NCI-H1436 treated with DMSO at 0.1 percent for 48 hours (cell line): Measurements from ENCODE around the gene PTGIS.

ENCODE experiments used
- DNase-seq: peaks from one replicate; lab custom pipeline; 2025; lab: John Stamatoyannopoulos, UW

Gene PTGIS

DNA sequence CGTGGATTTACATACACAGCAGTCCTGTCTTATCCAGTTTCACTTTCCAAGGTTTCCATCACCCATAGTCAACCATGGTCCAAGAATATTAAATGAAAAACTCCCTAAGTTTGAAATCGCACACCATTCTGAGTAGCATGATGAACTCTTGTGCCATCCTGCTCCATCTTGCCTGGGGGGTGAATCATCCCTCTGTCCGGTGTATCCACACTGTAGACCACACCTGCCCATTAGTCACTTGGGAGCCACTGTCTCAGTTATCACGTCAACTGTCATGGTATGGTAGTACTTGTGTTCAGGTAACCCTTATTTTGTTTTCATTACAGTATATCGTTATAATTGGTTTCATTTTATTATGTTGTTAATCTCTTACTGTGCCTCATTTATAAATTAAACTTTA is 38.5 kb downstream of the PTGIS start:
- DNase-seq: no peak

DNA sequence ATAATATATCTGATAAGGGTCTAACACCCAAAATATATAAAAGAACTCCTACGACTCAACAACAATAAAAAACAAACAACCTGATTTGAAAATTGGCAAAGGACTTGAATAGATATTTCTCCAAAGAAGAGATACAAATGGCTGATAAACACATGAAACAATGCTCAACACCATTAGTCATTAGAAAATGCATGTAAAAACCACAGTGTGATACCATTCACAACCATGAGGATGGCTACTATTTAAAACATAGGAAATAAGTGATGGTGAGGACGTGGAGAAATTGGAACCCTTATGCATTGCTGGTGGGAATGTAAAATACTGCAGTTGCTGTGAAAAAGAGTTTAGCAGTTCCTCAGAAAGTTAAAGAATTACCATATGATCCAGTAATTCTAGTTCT is 41.4 kb downstream of the PTGIS start:
- DNase-seq: no peak

DNA sequence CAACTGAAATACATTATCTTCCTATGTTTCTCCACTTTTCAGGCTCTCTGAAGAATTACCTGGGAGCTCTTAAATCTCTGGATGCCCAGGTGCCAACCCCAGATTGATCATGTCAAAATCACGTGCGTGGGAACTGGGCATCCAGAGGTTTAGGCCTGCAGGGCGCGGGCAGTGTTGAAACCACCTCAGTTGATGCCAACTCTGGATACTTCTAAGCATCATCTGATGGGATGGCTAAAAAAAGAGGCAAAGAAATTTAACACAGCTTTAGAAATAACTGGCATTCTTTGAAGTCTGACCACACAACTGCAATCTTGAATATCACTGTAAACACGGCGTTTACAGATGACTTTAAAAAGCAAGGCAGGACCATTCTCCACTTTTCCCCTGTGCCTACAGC is 41.9 kb downstream of the PTGIS start:
- DNase-seq: no peak

DNA sequence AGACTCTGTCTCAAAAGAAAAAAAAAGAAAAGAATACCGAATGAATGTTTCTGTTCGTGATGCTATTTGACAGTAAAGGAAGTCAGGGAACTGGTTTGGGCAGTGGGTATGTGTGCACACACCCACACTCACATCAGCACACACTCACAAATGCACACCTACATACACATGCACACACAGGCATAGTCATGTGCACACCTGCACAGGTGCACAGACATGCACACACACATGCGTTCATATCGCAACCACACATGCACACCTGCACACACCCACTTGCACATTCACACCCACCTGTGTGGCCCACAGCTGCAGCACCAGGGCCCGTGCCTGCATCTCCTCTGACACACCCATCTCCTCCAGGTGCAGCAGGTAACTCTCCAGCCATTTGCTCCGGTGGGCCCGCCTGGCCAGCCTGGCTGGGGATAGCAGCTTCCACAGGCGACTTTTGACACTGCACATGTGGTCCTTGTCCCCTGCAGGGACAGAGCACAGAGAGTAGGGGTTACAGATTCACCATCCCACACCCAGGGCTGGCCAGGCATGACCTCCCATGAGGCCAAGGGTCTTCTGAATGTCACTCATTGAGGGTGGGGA is 44.1 kb downstream of the PTGIS start:
- DNase-seq: no peak

DNA sequence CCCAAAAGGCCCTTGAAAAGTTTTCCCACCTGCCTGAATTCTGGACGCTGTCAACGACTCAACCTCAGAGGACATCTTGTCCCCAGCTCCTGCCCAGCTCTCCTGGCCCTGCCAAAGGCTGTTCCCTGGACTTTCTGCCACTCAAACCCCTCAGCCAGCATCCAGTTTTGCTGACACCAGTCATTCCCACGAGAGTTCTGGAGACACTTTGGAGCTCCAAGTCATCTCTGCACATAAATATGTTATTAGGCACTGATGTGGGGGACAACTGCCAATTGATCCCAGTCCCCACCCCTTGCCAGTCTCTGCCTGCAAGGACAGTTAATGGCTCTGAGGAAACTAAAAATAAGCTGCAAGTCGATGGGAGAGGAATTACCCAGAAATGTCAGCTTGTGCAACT is 46.6 kb downstream of the PTGIS start:
- no peak for DNase-seq

DNA sequence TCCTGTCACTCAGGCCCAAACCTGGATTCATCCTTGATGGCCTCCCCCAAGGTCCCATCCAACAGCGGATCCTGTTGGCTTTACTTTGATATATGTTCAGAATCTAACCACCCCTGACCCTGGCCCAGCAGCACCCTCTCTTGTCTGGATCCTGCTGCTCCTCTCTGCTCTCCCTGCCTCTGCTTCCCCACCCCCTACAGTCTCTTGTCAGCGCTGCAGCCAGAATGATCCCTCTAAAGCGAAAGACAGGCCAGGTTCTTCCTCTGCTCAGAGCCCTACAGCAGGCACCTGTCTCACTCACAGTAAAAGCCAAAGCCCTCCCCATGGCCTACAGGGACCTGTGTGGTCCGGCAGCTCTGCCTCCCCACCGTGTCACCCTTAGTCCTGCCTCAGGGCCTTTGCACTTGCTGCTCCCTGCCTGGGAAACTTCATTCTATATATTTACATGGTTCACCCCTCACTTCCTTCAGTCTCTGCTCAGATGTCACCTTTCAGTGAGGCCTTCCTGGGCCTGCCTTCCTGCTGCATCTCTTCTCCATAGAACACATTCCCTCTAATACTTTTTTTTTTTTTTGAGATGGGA is 48.1 kb downstream of the PTGIS start:
- no peak for DNase-seq

DNA sequence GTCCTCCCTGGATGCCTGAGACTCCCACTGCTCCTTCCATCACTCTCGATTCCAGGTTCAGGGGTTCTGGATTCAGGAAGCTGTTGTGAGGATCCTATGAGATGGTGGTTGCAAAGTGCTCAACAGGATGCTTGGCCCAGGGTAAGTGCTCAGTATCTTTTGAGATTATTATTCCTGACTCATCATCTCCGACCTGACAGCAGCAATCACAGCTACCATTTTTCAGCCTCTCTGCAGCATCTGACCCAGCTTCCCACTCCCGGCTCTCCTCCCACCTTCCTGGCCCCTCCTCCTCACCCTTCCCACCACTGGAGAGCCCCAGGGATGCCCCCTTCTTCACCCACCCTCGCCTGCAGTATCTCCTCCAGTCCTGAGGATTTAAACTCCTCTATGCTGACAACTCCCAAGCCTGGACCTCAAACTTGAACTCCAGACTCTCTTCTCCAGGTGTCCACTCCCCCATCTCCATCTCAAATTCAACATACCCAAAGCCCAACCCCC is 48.7 kb downstream of the PTGIS start:
- no peak for DNase-seq

DNA sequence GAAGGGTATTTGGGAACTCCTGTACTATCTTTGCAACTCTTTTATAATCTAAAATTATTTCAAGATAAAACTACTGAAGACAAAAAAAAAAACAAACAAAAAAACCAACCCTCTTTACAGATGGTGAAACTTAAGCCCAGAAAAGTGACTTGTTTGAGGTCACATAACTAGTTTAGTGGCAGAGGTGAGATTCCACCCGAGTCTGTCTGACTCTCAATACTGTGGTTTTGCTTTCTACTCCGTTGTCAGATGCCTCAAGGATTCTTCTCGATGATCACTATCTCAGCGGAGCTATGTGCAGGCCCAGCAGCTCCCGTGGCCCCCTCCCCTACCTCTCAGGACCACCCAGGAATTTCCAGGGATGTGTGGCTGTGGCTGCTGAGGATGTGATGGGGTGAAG is 49.4 kb downstream of the PTGIS start:
- no peak for DNase-seq

DNA sequence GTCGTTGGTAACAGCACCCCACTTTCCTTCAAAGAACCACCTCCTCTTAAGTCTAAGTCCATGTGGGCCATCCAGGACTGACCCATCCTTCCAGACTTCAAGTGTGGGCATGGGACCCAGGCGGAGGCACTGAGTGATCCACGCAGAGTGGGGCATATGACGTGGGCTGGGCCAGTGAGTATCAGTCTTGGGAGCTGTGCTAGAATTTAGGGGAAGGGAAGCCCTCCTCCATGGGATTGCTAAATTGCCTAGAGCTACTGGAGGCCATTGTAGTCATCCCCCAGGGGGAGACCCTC is 50.2 kb downstream of the PTGIS start:
- DNase-seq: no peak

DNA sequence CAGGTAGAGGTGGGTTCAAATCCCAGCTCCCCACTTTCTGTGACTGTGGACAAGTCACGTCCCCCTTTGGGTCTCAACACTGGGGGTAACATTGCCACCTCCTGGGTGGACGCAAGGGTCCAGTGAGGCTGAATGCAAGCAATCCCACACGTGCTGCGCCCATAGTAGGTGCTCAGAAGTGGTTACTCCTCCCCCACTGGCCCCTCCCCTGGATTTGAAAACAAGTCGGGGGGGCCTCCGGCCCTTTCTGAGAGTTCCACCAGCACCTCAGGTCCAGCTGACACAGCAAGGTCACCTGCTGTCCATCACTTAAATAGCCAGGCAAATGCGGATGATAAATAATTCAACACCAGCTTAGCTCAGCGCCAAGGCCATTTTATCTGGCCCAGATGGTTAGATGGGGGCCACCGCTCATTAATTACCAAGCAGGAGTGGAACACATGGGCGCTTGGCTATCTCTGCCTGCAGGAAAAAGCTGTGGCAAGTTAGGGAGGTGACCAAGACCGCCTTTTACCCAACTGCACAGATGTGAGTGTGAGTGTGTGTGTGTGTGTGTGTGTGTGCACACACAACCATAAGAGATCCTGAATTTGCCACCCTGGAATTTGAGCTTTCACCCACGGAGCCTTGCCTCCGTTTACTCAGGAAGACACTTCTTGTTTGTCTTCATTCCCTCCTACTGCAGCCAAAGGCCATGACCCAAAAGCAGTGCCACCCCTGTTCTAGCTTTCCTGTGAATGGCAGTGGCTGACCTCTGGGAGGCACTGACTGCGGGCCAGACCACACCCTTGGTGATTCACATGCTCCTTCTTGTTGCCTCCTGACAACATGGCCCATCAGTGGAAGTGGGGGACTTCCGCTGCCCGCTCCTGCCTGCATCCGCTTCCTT is 50.8 kb downstream of the PTGIS start:
- no peak for DNase-seq

DNA sequence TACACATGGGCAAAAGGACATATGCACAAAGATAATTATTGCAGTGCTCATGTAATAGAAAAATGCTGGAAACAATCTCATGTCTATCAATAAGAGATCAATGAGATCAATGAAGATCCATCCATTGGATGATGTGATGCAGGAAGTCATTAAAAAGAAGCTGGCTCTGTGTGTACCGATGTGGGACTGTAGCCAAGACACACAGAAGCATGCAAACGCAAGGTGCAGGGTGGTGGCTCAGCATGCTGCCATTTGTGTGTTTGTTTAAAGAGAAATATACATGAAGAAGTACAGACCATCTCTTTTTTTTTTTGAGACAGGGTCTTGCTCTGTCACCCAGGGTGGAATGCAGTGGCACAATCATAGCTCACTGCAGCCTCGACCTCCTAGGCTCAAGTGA is 52.4 kb downstream of the PTGIS start:
- DNase-seq: no peak

DNA sequence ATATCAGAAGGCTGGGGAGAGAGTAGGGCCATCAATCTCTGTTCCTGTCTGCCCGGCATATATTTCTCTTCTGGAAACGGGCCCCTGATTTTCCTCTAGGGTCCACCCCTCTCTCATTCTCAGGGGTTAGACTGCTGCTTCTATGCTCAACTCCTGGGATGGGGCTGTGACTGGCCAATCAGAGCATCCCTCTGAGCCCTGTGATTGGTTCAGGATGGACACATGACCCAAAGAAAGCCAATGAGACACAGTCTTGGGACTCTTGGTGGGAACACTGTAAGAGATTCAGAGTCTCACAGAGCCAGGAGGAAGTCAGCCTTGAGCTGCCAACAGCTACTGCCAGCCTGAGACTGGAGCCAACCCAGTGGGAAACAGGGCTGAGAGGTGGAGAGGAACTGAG is 54.4 kb downstream of the PTGIS start:
- DNase-seq: no peak

DNA sequence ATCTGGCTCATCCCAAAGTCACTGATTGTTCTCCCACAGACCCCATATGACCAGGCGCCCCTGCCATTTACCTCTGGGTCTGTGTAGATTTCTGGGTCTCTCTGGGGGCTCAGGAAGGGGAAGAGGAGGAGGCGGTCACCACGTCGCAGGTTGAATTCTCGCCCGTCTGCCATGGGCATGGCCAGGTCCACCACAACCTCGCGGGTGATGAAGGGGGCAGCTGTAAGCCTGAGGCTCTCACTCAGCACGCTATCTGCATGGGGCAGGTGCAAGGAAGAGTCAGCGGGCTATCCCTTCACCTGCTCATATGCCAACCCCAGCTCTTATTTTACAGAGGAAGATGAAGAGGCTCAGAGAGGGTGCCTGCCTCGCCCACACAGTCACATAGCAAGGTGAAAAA is 54.9 kb downstream of the PTGIS start:
- no peak for DNase-seq

DNA sequence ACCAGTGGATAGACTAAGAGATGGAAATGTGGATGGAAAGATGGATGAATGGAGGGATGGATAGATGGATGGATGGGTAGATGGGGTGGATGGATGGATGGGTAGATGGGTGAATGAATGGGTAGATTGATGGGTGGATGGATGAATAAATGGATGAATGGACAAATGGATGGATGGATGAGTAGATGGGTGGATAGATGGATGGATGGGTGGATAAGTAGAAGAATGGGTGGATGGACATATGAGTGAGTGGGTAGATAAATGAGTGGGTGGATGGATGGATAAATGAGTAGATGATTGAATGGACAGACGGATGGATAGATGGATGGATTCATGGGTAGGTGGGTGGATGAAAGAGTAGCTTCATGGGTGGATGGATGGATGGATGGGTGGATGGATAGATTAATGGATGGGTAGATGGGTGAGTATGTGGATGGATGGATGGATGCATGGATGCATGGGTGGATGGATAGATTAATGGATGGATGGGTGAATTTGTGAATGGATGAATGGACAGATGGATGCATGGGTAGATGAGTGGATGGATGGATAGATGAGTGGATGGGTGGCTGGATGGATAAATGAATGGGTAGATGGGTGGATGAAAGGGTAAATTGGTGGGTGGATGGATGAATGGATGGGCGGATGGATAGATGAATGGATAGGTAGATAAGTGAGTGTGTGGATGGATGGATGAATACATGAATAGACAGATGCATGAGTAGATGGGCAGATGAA is 56.0 kb downstream of the PTGIS start:
- no peak for DNase-seq

DNA sequence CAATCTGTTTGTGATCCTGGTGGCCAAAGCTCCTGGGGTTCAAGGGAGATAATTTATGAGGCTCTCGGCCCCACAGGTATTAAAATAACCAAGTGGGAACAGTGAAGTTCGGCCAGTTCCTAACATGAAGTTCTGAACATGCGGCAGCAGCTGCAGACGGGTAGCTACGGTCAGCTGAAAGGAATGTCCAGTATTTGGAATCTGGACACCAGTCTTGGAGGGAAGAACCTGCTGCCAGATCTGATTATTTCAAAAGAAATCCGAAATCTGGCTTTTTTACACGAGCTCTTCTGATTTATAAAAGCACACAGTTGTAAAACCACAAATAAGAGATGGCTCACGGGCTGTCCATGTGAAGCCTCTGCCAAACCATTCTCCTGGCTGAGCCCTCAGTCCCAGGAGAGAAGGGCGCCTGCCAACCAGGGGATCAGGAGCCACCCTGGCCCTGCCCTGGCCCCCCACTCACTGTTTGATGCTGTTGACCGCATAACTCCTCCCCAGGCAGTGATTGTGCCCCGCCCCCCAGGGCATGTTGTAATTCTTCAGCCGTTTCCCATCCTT is 57.3 kb downstream of the PTGIS start:
- DNase-seq: no peak

DNA sequence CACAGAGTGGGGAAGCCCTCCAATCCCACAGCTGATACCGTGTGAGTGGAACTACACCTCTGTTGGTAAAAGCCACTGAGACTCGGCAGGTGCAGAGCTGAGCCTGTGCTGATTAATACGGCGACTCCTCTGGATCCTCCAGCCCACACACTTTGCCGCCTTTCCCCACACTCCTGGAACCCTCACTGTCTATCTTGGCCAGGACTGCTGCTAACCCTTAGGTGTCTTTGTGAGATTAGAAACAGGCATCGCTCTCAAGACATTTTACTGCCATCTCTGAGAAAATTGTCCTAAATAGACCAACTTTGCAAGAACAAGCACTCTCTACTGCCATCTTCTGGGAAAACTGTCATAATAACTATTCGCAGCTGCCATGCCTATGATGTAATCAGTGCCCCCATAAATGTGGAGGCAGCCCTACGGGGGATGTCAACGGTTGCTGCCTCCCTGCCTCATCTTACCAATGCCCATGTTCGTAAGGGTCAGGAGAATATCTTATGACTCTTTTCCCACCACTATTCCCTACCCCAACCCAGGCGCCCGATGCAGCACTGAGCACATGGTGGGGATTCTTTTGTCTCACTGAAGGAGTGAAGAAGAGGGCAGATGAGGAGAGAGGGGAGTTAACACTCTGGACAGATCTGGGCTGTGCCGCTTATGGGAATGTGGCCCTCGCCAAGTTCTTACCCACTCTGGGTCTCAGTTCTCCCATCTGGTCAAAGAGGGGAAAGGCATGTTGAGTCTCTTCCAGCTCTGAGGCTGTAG is 59.3 kb downstream of the PTGIS start:
- no peak for DNase-seq

DNA sequence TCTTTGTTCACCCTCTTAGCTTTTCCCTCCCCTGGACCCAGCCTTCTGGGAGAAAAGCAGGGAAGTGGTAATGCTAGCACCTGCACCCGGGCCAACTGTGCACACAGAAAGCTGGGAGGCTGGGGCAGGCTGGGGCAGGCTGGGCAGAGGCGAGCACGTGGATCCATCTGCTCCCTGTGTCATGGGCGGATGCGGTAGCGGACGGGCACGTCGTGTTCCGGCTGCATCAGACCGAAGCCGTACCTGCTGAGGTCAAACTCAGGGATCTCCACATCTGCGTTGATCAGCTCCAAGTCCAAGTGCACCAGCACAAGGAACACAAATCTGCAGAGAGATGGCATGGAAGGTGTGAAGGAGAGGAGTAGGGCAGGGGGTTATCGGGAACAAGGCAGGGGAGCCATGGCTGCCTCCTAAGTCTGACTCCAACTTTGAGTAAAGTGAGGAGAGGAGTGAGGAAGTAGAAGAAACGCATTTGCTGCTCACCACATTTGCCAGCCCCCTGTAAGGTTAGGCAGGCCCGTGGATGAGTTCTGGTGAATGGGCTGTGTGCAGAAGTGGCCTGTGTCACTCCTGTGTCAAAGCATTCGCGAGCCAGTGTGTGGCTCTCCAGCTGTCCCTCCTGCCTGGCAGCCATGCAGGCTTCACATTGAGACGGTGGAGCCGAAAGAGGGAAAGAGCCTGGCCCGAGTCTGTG is 60.0 kb downstream of the PTGIS start:
- no peak for DNase-seq

DNA sequence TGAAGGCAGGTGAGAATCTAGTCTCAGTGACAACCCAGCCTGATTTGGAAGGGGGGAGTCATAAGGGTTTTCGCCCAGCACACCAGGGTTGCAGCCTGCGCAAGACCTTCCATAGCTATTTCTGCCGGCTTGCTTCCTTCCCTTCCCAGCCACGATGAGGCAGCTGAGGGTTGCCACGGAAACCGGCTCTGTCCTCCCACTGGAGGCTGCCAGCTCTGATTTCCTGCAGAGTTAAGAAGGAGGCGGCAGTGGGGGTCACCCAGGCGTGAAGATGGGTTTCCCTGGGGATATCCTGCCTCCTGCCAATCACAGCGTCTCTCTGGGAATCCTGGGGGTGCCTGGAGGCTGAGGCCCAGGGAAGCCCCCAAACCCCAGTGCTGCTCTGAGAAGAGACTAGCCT is 62.4 kb downstream of the PTGIS start:
- DNase-seq: no peak

DNA sequence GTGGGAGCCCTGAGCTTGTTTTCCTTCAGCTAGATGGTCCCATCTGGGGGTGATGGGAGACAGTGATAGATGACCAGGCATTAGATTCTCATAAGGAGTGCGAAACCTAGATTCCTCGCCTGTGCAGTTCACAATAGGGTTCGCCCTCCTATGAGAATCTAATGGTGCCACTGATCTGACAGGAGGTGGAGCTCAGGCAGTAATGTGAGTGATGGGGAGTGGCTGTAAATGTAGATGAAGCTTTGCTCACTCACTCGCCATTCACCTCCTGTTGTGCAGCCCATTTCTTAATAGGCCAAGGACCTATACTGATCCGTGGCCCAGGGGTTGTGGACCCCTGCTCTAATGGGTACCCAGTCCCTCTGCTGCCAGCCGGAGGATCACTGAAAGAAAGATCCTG is 64.8 kb downstream of the PTGIS start:
- DNase-seq: no peak

DNA sequence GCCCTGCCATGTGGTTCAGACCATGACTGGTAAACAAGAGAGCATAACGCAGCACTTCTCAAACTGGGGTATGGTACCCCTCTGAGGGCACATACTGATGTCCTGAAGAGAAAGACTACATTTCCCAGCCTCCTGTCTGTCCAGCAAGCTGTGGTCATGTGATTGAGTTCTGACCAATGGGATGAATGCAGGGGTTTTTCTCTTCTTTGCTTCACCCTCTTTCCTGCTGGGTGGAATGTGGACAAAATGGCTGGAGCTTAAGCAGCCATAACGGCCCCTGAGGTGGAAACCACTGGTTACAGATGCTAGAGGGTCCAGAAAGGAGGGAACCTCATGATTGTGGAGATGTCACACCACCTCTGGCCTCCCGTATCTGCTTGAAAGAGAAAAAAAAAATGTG is 66.0 kb downstream of the PTGIS start:
- DNase-seq: no peak

DNA sequence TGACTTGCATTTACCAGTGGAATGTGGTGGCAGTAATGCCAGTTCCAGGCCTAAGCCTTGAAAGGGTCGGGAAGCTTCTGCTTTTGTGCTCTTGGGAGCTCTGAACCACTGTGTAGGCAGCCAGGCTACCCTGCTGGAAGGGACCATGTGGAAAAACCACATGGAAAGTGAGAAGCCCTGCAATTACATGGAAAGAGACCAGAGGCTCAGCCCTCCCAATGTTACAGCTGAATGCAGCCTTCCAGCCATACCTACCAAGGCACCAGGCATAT is 70.6 kb downstream of the PTGIS start:
- no peak for DNase-seq
